Stimulated activated CD4-positive, alpha-beta T cell treated with anti-CD3 and anti-CD28 coated beads, TNF-alpha, amount 100 ng/mL, for 4 hours (primary cell): ENCODE measurements around the gene PLSCR1.

Experiments
- DNase-seq, 3 experiments: peaks; one replicate each; pipeline ENCODE4 v3.0.0-alpha.2; 2020; ENCODE audit warnings: low read depth in 3 of 3

Gene PLSCR1

DNA sequence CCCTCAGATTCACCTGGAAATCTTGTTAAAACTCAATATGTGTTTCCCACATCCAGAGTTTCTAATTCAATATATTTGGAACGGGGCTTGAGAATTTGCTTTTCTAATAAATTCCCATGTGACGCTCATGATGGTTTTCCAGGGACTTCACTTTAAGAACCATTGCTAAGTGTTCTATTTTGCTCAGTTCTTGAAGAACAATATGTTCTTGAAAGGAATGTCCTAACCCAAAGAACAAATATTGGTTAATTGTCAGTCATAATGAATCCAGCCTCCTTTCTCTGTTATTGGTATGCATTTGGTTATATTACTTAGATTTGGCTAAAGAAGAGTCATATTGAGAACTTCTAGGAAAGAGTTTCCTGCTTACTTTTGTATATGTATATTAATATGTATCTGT lies 70.7 kb downstream of the PLSCR1 start:
- no peak for DNase-seq

DNA sequence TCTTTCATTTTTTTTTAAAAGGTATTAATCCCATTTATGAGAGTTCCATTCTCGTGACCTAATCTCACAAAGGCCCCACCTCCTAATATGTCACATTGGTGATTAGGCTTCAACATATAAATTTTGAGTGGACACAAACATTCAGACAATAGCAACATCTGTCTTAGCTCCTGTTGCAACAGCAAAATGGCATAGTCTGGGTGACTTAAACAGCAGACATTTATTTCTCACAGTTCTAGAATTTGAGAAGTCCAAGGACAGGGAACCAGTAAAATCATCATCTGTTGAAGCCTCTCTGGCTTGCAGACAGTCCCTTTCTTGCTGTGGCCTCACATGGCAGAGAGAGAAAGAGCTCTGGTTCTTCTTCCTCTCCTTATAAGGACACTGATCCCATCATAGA lies 71.8 kb downstream of the PLSCR1 start:
- DNase-seq: no peak

DNA sequence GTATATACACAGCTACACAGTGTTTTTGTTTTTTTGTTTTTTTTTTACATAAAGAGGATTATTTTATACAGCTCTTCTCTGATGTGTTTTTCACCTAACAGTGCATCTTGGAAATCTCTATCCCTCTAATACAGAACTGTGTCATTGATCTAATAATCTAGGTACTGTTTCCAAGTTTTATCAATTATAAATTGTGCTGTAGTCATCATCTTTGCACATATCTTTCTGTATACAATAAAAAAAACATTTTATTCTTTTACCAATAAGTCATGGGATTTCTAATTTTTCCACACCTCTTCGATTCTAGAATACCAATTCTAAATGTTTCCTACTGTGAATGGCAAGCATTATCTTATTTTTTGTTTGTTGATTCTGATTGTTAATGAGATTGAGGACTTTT lies 73.4 kb downstream of the PLSCR1 start:
- no peak for DNase-seq

DNA sequence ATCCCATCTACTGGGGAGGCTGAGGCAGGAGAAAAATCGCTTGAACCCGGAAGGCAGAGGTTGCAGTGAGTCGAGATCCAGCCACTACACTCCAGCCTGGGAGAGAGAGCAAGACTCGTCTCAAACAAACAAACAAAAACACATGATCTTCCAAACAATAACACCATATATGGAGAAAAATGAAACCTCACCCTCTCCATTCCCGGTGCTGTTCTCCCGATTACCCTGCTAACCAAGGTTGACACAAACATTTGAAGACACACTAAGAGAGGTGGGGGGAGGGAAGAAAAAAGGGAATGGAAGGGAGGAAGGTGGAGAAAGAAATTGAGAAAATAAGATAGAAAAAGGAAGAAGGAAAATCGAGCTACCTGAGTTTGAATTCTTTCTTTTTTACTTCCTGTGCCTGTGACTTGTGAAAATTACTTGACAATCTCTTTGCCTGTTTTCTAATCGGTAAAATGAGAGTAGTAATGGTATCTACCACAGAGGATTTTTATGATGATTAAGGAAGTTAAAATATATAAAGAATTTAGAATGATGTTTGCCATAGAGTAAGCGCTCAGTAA lies 73.9 kb downstream of the PLSCR1 start:
- no peak for DNase-seq

DNA sequence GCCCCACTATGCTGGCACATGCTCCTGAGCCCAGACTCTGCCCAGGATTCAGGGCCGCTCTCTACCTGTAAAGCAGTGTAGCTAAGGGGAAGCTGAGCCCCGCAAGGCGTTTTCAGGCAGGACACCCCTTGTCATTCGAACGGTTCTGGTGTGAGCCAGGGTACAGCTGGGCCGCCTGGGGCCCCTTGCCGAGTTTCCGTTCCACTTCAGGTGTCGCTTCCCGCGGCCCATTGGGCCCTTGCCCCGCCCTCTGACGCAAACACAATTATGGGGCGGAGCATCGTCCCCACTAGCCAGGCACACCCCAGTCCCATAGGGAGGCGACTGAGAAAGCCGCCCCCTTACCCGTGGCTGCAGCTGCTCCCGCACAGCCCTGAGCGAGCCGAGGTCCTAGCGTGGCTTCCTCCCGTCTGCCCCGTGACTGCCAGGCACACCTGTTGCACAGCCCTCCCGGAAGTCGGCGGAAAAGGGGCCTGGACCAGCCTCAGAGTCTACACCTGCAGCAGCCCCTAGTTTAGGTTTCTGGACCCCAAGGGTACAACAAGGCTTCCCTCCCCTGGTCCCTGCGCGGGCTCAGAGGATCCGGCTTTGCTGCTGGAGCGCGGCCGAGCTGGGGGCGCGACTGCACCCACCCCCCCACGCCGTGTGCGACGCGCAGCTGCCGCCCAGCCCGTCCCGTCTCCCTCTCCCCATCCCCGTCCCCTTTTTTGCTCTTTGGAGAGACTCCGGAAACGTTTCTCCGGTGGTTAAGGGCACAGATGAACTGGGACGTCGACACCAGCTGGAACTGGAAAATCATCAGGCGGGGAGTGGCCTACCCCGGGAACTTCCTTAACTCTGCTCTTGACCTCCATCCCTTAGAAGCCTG lies 75.0 kb downstream of the PLSCR1 start, which contains the start of gene PLSCR2:
TSS of gene PLSCR2 (minus strand) at position 412 of the 868 bp plus-strand sequence. CDS start 9,657 bp downstream, outside the sequence.
- DNase-seq: peak; percentile 43 to 67 (median 55)

DNA sequence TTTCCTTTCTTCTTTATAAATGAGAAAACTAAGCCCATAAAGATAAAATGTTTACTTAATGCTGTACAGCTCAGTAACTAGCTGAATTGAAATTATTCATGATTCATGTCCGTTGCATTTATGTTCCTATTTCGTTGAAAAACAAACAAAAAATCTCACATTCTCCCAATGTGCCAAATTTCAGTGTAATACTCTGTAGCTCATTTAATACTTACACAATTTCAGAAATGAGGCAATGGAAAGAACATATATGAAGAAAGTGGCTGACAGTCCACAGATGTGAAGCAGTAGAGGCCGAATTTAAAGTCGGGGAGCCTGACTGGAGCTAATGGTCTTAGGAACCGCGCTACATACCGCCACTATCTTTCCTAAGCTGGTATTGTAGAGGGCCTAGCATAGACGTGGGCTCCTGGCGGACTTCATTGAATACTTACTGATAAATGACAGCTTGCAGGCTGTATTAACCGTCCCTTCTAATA lies 75.7 kb downstream of the PLSCR1 start:
- DNase-seq: no peak

DNA sequence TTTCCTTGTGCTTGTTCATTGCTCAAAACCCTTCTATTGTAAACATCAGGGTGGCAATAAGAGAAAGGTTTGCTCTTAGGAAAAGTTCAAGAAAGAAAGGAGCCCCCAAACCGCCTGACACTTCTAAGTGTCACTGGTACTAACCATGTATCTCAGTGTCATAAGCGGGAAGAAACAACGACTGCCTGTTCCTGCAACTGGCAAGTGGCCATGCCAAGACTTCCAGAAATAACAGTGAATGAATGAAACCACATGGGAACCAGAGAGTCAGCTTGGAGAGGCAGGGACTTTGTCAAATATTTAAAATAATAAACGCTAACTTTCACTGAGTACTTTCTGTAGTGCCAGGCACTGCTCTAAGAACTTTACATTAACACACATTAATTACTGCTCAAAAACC lies 76.2 kb downstream of the PLSCR1 start:
- DNase-seq: no peak

DNA sequence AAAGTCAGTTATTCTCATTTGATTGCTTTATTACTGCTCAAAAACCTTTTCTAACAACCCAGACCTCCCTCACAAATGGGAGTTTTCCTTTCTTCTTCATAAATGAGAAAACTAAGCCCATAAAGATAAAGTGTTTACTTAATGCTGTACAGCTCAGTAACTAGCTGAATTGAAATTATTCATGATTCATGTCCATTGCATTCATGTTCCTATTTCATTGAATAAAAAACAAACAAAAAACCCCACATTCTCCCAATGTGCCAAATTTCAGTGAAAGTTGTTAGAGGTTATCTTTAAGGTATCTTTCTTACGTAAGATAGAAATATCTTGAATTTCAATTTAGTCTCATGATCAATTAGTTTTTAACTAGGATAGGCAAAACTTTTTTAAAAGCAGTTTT lies 77.8 kb downstream of the PLSCR1 start:
- DNase-seq: no peak

DNA sequence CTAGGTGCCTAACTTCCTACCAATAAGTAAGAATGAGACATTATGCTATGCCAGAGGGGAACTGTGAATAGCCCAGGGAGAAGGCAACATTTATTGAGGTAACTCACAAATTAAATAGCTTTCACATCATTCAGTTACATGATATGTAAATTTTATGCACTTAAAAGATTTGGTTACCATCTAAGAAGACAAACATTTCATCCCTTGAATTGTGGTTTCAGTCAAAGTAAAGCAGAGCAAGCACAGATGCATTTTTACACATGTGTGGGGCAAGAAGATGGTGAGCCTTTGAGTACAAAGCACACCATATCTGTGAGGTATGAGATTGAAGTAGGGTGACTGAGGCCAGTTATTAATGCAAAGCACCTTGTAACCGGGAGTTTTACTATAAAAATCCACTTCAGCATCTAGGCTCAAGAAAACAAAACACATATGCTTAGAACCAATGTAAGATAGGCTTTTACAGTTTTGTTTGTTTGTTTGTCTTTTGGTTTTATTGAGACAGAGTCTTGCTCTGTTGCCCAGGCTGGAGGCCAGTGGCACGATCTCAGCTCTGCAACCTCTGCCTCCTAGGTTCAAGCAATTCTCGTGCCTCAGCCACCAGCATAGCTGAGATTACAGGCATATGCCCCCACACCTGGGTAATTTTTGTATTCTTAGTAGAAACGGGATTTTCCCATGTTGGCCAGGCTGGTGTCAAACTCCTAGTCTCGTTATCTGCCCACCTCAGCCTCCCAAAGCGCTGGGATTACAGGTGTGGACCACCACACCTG lies 78.5 kb downstream of the PLSCR1 start:
- no peak for DNase-seq
